ENCODE data around the gene NAPG. TPM values are rescaled to one million over a fixed set of nuclear protein-coding genes. Genes with fewer than 3 reads are reported as not detected.
A peak's percentile ranks its signal among the peaks of the same experiment; 100 is the strongest.

NAPG gene
- total and polyA plus RNA-seq, 10 donors, result 8.9 to 44.8 (median 31.4) TPM

DNA sequence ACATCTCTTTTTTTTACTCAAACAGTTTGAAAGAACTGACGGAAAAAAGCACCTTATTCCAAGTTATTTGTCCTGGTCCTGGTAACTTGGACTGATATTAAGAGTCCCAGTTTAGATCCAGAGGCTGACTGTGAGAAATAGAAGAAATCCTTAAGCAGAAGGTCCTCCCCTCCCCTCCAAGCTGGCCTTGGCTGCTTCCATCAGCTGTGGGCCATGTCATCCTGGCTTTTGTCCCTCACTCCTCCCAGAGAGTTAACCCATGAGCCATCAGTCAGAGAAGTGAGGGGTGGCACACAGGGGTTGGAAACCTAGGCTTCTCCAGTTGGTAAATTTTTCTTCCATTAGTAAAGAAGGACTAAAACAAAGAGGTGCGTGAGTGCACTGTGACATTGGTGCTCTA lies 9.7 kb upstream of the NAPG start:
- Histone ChIP-seq H3K4me1 (peaks cover 5 to 23% (median 18%) of the 10 kb centered on the region in 6 donors), H3K4me3 (no peak overlapping the region), H3K27ac (no peak overlapping the region), H3K9me3 (peaks cover 0 to 5% (median 0%) of the 10 kb centered on the region in 8 donors), H3K27me3 (replicated peaks in 1 of 7) (peaks cover 0 to 24% (median 0%) of the 10 kb centered on the region in 7 donors), H3K36me3 (no peaks in the 10 kb centered on the region)
- no peak for DNase-seq
- TF ChIP-seq POLR2A (IDR thresholded peaks at IDR 0.05), result no peak
- TF ChIP-seq POLR2AphosphoS5 (IDR thresholded peaks at IDR 0.05), result no peak
- TF ChIP-seq, protein P1, sequence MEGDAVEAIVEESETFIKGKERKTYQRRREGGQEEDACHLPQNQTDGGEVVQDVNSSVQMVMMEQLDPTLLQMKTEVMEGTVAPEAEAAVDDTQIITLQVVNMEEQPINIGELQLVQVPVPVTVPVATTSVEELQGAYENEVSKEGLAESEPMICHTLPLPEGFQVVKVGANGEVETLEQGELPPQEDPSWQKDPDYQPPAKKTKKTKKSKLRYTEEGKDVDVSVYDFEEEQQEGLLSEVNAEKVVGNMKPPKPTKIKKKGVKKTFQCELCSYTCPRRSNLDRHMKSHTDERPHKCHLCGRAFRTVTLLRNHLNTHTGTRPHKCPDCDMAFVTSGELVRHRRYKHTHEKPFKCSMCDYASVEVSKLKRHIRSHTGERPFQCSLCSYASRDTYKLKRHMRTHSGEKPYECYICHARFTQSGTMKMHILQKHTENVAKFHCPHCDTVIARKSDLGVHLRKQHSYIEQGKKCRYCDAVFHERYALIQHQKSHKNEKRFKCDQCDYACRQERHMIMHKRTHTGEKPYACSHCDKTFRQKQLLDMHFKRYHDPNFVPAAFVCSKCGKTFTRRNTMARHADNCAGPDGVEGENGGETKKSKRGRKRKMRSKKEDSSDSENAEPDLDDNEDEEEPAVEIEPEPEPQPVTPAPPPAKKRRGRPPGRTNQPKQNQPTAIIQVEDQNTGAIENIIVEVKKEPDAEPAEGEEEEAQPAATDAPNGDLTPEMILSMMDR (IDR thresholded peaks at IDR 0.05 in 8 of 11, conservative IDR thresholded peaks at IDR 0.05 in 3 of 11), result no peak
- WGBS, 5 donors, result 83 to 92% (median 88%) methylated on average over 2 of the region's 2 CpGs
- intact Hi-C loops (cut with DNase I; ENCODE audit: low total_unique reads), result no loop called here

DNA sequence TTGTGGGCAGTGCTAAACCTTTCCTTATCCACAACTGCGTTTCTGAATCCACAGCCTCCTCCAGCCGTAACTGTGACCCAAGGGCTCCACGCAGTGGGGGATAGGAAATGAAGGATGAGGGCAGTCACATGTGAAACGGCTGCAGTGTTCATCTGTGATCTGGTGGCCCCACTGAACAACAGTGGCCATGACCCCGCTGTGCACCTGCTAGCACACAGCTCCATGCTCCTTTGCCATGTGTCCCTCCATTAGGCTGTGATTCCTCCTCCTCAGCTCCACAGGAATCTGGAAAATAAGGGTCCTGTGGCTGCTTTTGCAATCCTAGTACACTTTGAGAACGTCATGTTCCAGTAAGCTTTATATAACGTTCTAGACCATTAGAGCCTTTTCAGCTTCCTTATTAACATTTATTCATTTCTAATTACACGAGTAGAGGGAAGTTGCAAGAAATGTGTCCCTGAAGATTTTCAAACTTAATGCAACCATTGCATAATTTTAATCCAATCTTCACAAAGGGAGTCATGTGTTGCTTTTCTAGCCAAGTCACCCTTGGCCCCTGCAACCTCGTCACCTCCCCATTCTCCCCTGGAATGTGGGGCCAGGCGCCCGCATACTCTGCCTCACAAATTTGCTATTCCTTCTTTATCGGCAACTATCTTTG lies 7.1 kb upstream of the NAPG start:
- WGBS, 5 donors, result 33 to 49% (median 39%) methylated on average over 12 of the region's 12 CpGs
- TF ChIP-seq, protein P1 (IDR thresholded peaks at IDR 0.05 in 8 of 11, conservative IDR thresholded peaks at IDR 0.05 in 3 of 11), result peak in 2 of 11 experiments; percentile 10 to 29
- TF ChIP-seq POLR2AphosphoS5 (IDR thresholded peaks at IDR 0.05), result no peak
- Histone ChIP-seq H3K36me3 (no peaks in the 10 kb centered on the region), H3K27me3 (replicated peaks in 1 of 7) (peaks cover 0 to 24% (median 0%) of the 10 kb centered on the region in 7 donors), H3K9me3 (peaks cover 0 to 5% (median 0%) of the 10 kb centered on the region in 8 donors), H3K4me1 (peaks cover 5 to 23% (median 18%) of the 10 kb centered on the region in 6 donors), H3K27ac (peak overlapping the region in 4 of 8 donors; percentile 22 to 52 (median 32)), H3K4me3 (no peak overlapping the region)
- no peak for DNase-seq
- intact Hi-C loops (cut with DNase I; ENCODE audit: low total_unique reads), result no loop called here

DNA sequence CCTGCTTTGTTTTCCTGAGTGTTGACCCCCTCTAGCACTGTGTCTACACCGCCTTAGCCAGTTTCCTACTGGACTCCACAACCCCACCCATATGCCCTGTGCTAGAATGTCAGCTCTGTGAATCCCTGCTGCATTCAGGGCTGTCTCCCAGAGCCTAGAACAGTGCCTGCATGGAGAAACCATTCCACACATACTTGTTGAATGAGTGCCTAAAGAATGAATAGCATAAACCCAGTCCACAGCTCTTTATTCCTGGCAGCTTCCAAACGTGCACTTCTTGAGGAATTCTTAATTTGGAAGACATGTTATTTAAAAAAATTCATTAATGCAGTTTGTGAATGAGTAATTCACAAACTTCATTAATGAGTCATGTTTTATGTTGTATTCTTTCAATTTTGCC lies 6.5 kb upstream of the NAPG start:
- 41 to 72% (median 52%) methylated on average over 2 of the region's 2 CpGs for WGBS, 5 donors
- Histone ChIP-seq H3K27ac (peak overlapping the region in 4 of 8 donors; percentile 22 to 52 (median 32)), H3K27me3 (replicated peaks in 1 of 7) (peaks cover 0 to 24% (median 0%) of the 10 kb centered on the region in 7 donors), H3K4me1 (peaks cover 5 to 23% (median 18%) of the 10 kb centered on the region in 6 donors), H3K36me3 (no peaks in the 10 kb centered on the region), H3K9me3 (peaks cover 0 to 5% (median 0%) of the 10 kb centered on the region in 8 donors), H3K4me3 (no peak overlapping the region)
- intact Hi-C loops (cut with DNase I; ENCODE audit: low total_unique reads), result no loop called here
- TF ChIP-seq POLR2AphosphoS5 (IDR thresholded peaks at IDR 0.05) (no peak), POLR2A (IDR thresholded peaks at IDR 0.05) (no peak)
- TF ChIP-seq, protein P1 (IDR thresholded peaks at IDR 0.05 in 8 of 11, conservative IDR thresholded peaks at IDR 0.05 in 3 of 11), result no peak
- no peak for DNase-seq

Data from spleen (tissue), 11 donors.